Smooth muscle cell (in vitro differentiated cells): Measurements from ENCODE around the gene DNAJC10. TPM values are rescaled to one million over a fixed set of nuclear protein-coding genes. Genes with fewer than 3 reads are reported as not detected.
A peak's percentile ranks its signal among the peaks of the same experiment; 100 is the strongest.

Experiments used
- DNase-seq: peaks from one replicate; lab custom pipeline; 2025; ENCODE audit not compliant: unreplicated experiment; lab: John Stamatoyannopoulos, UW
- H2AFZ ChIP-seq: fragments of 200-600 bp; sonication (generic); 2 replicates; pipeline ENCODE4 v1.6.0; 2016; ENCODE audit warnings: antibody characterized with exemption, low read depth, mild to moderate bottlenecking
- H3F3A ChIP-seq: fragments of 200-600 bp; sonication (generic); 2 replicates; pipeline ENCODE4 v1.6.0; 2017; ENCODE audit warnings: antibody characterized with exemption, low read depth
- H3K27ac ChIP-seq: fragments of 200-600 bp; sonication (generic); 2 replicates; pipeline ENCODE4 v1.5.1; 2016; ENCODE audit warnings: low read depth, mild to moderate bottlenecking
- H3K27me3 ChIP-seq: fragments of 200-600 bp; sonication (generic); 2 replicates; pipeline ENCODE4 v1.6.1; 2016; ENCODE audit warnings: low read depth, mild to moderate bottlenecking
- H3K36me3 ChIP-seq: fragments of 200-600 bp; sonication (generic); 2 replicates; pipeline ENCODE4 v1.5.1; 2016; ENCODE audit warnings: low read depth
- H3K4me1 ChIP-seq: fragments of 200-600 bp; sonication (generic); 2 replicates; pipeline ENCODE4 v1.5.1; 2016; ENCODE audit warnings: low read depth
- H3K4me2 ChIP-seq: fragments of 200-600 bp; sonication (generic); 2 replicates; pipeline ENCODE4 v1.6.0; 2016; ENCODE audit warnings: mild to moderate bottlenecking
- H3K4me3 ChIP-seq: fragments of 200-600 bp; sonication (generic); 2 replicates; pipeline ENCODE4 v1.5.1; 2016; ENCODE audit warnings: mild to moderate bottlenecking
- H3K79me2 ChIP-seq: fragments of 200-600 bp; sonication (generic); 2 replicates; pipeline ENCODE4 v1.6.0; 2016; ENCODE audit warnings: low read depth, mild to moderate bottlenecking
- H3K9ac ChIP-seq: fragments of 200-600 bp; sonication (generic); 2 replicates; pipeline ENCODE4 v1.6.0; 2016; ENCODE audit warnings: low read depth
- H3K9me3 ChIP-seq: fragments of 200-600 bp; sonication (generic); replicated peaks from 2 replicates; pipeline ENCODE4 v1.5.1; 2016; ENCODE audit warnings: low read depth
- H4K20me1 ChIP-seq: fragments of 200-600 bp; sonication (generic); 2 replicates; pipeline ENCODE4 v1.6.0; 2016; ENCODE audit warnings: low read depth
- CTCF ChIP-seq: fragments of 200-600 bp; sonication (generic); IDR thresholded peaks from 2 replicates; pipeline ENCODE4 v1.5.1; 2017; ENCODE audit warnings: borderline replicate concordance, mild to moderate bottlenecking, antibody characterized with exemption; ENCODE audit not compliant: insufficient read depth, poor library complexity, severe bottlenecking
- WGBS: methylation state at CpG from one replicate; pipeline ENCODE4 v1.1.7; 2016; ENCODE audit warnings: low lambda C conversion rate; 5-methylcytosine and 5-hydroxymethylcytosine counted together
- polyA plus RNA-seq: library from polyadenylated mRNA; unstranded; fragments of >200 nt; fragmentation: Nextera tagmentation; extraction: Ambion mirVana; gene quantifications from 2 replicates; pipeline ENCODE4 v1.2.1, GENCODE V29; 2016
- total RNA-seq: library from RNA; depleted of rRNA; stranded (reverse); fragments of >200 nt; gene quantifications from 2 replicates; pipeline ENCODE4 v1.2.3, GENCODE V29; 2014

DNAJC10 gene
- total and polyA plus RNA-seq, 2 experiments from 2014 or later: 77.4 to 93.0 TPM

GRCh38 chr2:182668671-182669070 is 47.4 kb upstream of the DNAJC10 start:
- Histone ChIP-seq H3K36me3 (no peaks in the 10 kb centered on the region), H2AFZ (no peak overlapping the region), H3K4me3 (no peak overlapping the region), H3F3A (no peaks in the 10 kb centered on the region), H3K4me1 (no peaks in the 10 kb centered on the region), H3K9ac (no peak overlapping the region), H3K9me3 (no peaks in the 10 kb centered on the region), H3K27me3 (no peaks in the 10 kb centered on the region), H3K79me2 (no peaks in the 10 kb centered on the region), H4K20me1 (no peaks in the 10 kb centered on the region), H3K4me2 (no peak overlapping the region), H3K27ac (no peak overlapping the region)
- DNase-seq: no peak
- no peak for TF ChIP-seq CTCF
- 82% methylated on average over 6 of the region's 6 CpGs for WGBS

GRCh38 chr2:182672466-182673165 is 43.4 kb upstream of the DNAJC10 start:
- Histone ChIP-seq H3K4me1 (no peaks in the 10 kb centered on the region), H3K27me3 (no peaks in the 10 kb centered on the region), H3F3A (no peaks in the 10 kb centered on the region), H3K36me3 (no peaks in the 10 kb centered on the region), H3K9me3 (no peaks in the 10 kb centered on the region), H3K9ac (peak overlapping the region; percentile 42), H3K4me3 (no peak overlapping the region), H2AFZ (peak overlapping the region; percentile 57), H3K79me2 (no peaks in the 10 kb centered on the region), H4K20me1 (no peaks in the 10 kb centered on the region), H3K27ac (peak overlapping the region; percentile 77), H3K4me2 (peak overlapping the region; percentile 54)
- TF ChIP-seq CTCF: no peak
- no peak for DNase-seq
- WGBS: 13% methylated on average over 6 of the region's 6 CpGs

- Histone ChIP-seq H4K20me1 (no peaks in the 10 kb centered on the region), H3K4me3 (no peak overlapping the region), H3K27ac (no peak overlapping the region), H3K27me3 (no peaks in the 10 kb centered on the region), H3K4me1 (no peaks in the 10 kb centered on the region), H3K9me3 (no peaks in the 10 kb centered on the region), H3F3A (no peaks in the 10 kb centered on the region), H2AFZ (no peak overlapping the region), H3K4me2 (no peak overlapping the region), H3K79me2 (no peaks in the 10 kb centered on the region), H3K36me3 (no peaks in the 10 kb centered on the region), H3K9ac (no peak overlapping the region)
- WGBS: 85% methylated on average over 1 of the region's 1 CpG
- TF ChIP-seq CTCF: no peak
- no peak for DNase-seq
Measured at GRCh38 chr2:182680837-182681236, 35.2 kb upstream of the DNAJC10 start.

- no peaks in the 10 kb centered on the region for H3F3A ChIP-seq
- H3K27me3 ChIP-seq: no peaks in the 10 kb centered on the region
- no peaks in the 10 kb centered on the region for H4K20me1 ChIP-seq
- no peak overlapping the region for H3K27ac ChIP-seq
- no peak for DNase-seq
- WGBS: 86% methylated on average over 1 of the region's 1 CpG
- no peak overlapping the region for H2AFZ ChIP-seq
- no peaks in the 10 kb centered on the region for H3K36me3 ChIP-seq
- H3K4me3 ChIP-seq: no peak overlapping the region
- H3K4me1 ChIP-seq: no peaks in the 10 kb centered on the region
- H3K9me3 ChIP-seq: no peaks in the 10 kb centered on the region
- no peak for TF ChIP-seq CTCF
- no peak overlapping the region for H3K9ac ChIP-seq
- H3K79me2 ChIP-seq: no peaks in the 10 kb centered on the region
- H3K4me2 ChIP-seq: no peak overlapping the region
Measured at GRCh38 chr2:182682210-182682609, 33.8 kb upstream of the DNAJC10 start.
